ENCODE data around the gene KSR1. TPM values are rescaled to one million over a fixed set of nuclear protein-coding genes. Genes with fewer than 3 reads are reported as not detected.

Gene KSR1
- total and polyA plus RNA-seq, 9 of the 15 experiments (the other 6 are each of a cell fraction or from before 2014, with no cell fraction given): 1.4 to 51.7 (median 18.4) TPM

DNA sequence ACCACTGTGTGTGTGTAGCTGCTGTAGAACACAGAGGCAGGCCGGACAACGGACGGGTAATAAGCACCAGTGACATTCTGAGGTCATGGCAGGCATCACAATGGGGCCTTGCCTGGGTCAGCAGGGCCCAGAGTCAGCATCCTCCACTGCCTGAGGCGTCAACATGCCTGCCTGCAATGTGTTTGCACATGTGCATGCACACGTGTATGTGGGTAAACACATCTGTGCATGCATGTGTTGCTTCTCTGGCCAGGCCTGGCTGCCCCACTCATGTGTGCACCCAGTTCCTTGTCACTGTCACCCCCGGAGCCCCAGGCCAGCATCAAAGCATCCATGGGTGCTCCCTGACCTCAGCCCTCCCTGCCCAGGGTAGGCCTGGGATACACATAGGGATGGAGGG, 218.1 kb downstream of the KSR1 start (continued):
- TF ChIP-seq, protein P1, sequence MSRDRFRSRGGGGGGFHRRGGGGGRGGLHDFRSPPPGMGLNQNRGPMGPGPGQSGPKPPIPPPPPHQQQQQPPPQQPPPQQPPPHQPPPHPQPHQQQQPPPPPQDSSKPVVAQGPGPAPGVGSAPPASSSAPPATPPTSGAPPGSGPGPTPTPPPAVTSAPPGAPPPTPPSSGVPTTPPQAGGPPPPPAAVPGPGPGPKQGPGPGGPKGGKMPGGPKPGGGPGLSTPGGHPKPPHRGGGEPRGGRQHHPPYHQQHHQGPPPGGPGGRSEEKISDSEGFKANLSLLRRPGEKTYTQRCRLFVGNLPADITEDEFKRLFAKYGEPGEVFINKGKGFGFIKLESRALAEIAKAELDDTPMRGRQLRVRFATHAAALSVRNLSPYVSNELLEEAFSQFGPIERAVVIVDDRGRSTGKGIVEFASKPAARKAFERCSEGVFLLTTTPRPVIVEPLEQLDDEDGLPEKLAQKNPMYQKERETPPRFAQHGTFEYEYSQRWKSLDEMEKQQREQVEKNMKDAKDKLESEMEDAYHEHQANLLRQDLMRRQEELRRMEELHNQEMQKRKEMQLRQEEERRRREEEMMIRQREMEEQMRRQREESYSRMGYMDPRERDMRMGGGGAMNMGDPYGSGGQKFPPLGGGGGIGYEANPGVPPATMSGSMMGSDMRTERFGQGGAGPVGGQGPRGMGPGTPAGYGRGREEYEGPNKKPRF (IDR thresholded peaks at IDR 0.05; ENCODE audit: low read depth, low read length): no peak
- TF ChIP-seq, protein P2, sequence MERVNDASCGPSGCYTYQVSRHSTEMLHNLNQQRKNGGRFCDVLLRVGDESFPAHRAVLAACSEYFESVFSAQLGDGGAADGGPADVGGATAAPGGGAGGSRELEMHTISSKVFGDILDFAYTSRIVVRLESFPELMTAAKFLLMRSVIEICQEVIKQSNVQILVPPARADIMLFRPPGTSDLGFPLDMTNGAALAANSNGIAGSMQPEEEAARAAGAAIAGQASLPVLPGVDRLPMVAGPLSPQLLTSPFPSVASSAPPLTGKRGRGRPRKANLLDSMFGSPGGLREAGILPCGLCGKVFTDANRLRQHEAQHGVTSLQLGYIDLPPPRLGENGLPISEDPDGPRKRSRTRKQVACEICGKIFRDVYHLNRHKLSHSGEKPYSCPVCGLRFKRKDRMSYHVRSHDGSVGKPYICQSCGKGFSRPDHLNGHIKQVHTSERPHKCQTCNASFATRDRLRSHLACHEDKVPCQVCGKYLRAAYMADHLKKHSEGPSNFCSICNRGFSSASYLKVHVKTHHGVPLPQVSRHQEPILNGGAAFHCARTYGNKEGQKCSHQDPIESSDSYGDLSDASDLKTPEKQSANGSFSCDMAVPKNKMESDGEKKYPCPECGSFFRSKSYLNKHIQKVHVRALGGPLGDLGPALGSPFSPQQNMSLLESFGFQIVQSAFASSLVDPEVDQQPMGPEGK (CRISPR knock-in tag; IDR thresholded peaks at IDR 0.05; ENCODE audit: borderline replicate concordance): no peak

Small RNA genes within 50 kb of the gene (small RNA-seq; reads per million reads assigned to genes)
- not detected for gene AC015688.5

Other genes with a start within 250 kb of the KSR1 start
- 51.1 and 51.8 TPM in 2 replicates for gene WSB1, start 162.3 kb upstream of the KSR1 start, total RNA-seq (2014; rRNA removed)
- gene WSB1, start 162.3 kb upstream of the KSR1 start, total RNA-seq (2014; rRNA removed; fragmentation: Illumina TruSeq; extraction: Trizol): 91.0 and 106 TPM in 2 replicates
- gene WSB1, start 162.3 kb upstream of the KSR1 start, total RNA-seq (2015; rRNA removed; fragmentation: Illumina TruSeq; extraction: Trizol): 68.1 and 75.0 TPM in 2 replicates
- 91.7 and 100 TPM in 2 replicates for gene WSB1, start 162.3 kb upstream of the KSR1 start, total RNA-seq (2021)
- 164 and 229 TPM in 2 replicates for gene WSB1, start 162.3 kb upstream of the KSR1 start, polyA plus RNA-seq (2011; rRNA removed)
- gene WSB1, start 162.3 kb upstream of the KSR1 start, polyA plus RNA-seq (2014; fragmentation: Illumina TruSeq; extraction: Trizol): 81.1 and 94.7 TPM in 2 replicates
- gene WSB1, start 162.3 kb upstream of the KSR1 start, polyA plus RNA-seq (2014; fragmentation: Nextera tagmentation; extraction: Ambion mirVana): 10 to 100 TPM; 22.8 to 29.8 TPM
- gene WSB1, start 162.3 kb upstream of the KSR1 start, polyA plus RNA-seq (2014; rRNA removed): 118 and 163 TPM in 2 replicates
- 2.8 and 3.0 TPM in 2 replicates for gene LGALS9, start 174.7 kb downstream of the KSR1 start, total RNA-seq (2014; rRNA removed)
- gene LGALS9, start 174.7 kb downstream of the KSR1 start, total RNA-seq (2014; rRNA removed; fragmentation: Illumina TruSeq; extraction: Trizol): 1.7 and 2.0 TPM in 2 replicates
- 3.7 and 4.8 TPM in 2 replicates for gene LGALS9, start 174.7 kb downstream of the KSR1 start, total RNA-seq (2015; rRNA removed; fragmentation: Illumina TruSeq; extraction: Trizol)
- 4.6 and 5.0 TPM in 2 replicates for gene LGALS9, start 174.7 kb downstream of the KSR1 start, total RNA-seq (2021)
- gene LGALS9, start 174.7 kb downstream of the KSR1 start, polyA plus RNA-seq (2011; rRNA removed): 1.5 and 7.3 TPM in 2 replicates
- 3.8 and 5.8 TPM in 2 replicates for gene LGALS9, start 174.7 kb downstream of the KSR1 start, polyA plus RNA-seq (2014; fragmentation: Illumina TruSeq; extraction: Trizol)
- gene LGALS9, start 174.7 kb downstream of the KSR1 start, polyA plus RNA-seq (2014; fragmentation: Nextera tagmentation; extraction: Ambion mirVana): under 1 TPM; 0.45 to 0.77 TPM
- gene LGALS9, start 174.7 kb downstream of the KSR1 start, polyA plus RNA-seq (2014; rRNA removed): 5.6 and 6.9 TPM in 2 replicates